ENCODE results near the gene KCNS1. TPM values are rescaled to one million over a fixed set of nuclear protein-coding genes. Genes with fewer than 3 reads are reported as not detected.

The KCNS1 gene
- total RNA-seq, 1 donor from 2014 or later: 0.53 TPM

GRCh38 chr20:45088247-45088646, 12.7 kb downstream of the KCNS1 start:
- FAIRE-seq (no peak), DNase-seq (ENCODE audit: low read depth) (peak; percentile 92)
- Histone ChIP-seq H3K36me3 (ENCODE audit: control insufficient read depth, insufficient read depth, low read length) (no peaks in the 10 kb centered on the region), H3K4me3 (ENCODE audit: low read depth, low read length) (no peak overlapping the region), H3K27me3 (ENCODE audit: control insufficient read depth, insufficient read depth, low read length) (no peaks in the 10 kb centered on the region)
- no peak for TF ChIP-seq CTCF (IDR thresholded peaks at IDR 0.05; ENCODE audit: insufficient read depth, low read length, severe bottlenecking)

- no peak for FAIRE-seq
- Histone ChIP-seq H3K27me3 (ENCODE audit: control insufficient read depth, insufficient read depth, low read length) (no peaks in the 10 kb centered on the region), H3K36me3 (ENCODE audit: control insufficient read depth, insufficient read depth, low read length) (no peaks in the 10 kb centered on the region), H3K4me3 (ENCODE audit: low read depth, low read length) (no peak overlapping the region)
- TF ChIP-seq CTCF (IDR thresholded peaks at IDR 0.05; ENCODE audit: insufficient read depth, low read length, severe bottlenecking): no peak
- no peak for DNase-seq (ENCODE audit: low read depth)
These were observed 13.1 kb downstream of the KCNS1 start for GRCh38 chr20:45087814-45088213.

GRCh38 chr20:45087097-45087790, 13.7 kb downstream of the KCNS1 start:
- DNase-seq (ENCODE audit: low read depth): no peak
- Histone ChIP-seq H3K36me3 (ENCODE audit: control insufficient read depth, insufficient read depth, low read length) (no peaks in the 10 kb centered on the region), H3K4me3 (ENCODE audit: low read depth, low read length) (no peak overlapping the region), H3K27me3 (ENCODE audit: control insufficient read depth, insufficient read depth, low read length) (no peaks in the 10 kb centered on the region)
- no peak for TF ChIP-seq CTCF (IDR thresholded peaks at IDR 0.05; ENCODE audit: insufficient read depth, low read length, severe bottlenecking)
- FAIRE-seq: no peak

GRCh38 chr20:45085867-45086266, 15.1 kb downstream of the KCNS1 start:
- no peak for TF ChIP-seq CTCF (IDR thresholded peaks at IDR 0.05; ENCODE audit: insufficient read depth, low read length, severe bottlenecking)
- Histone ChIP-seq H3K4me3 (ENCODE audit: low read depth, low read length) (no peak overlapping the region), H3K36me3 (ENCODE audit: control insufficient read depth, insufficient read depth, low read length) (no peaks in the 10 kb centered on the region), H3K27me3 (ENCODE audit: control insufficient read depth, insufficient read depth, low read length) (no peaks in the 10 kb centered on the region)
- FAIRE-seq (no peak), DNase-seq (ENCODE audit: low read depth) (no peak)

GRCh38 chr20:45085289-45085688, 15.6 kb downstream of the KCNS1 start:
- peaks cover under 1% of the 10 kb centered on the region for H3K36me3 ChIP-seq (ENCODE audit: control insufficient read depth, insufficient read depth, low read length)
- DNase-seq (ENCODE audit: low read depth) (no peak), FAIRE-seq (no peak)
- H3K27me3 ChIP-seq (ENCODE audit: control insufficient read depth, insufficient read depth, low read length): no peaks in the 10 kb centered on the region
- H3K4me3 ChIP-seq (ENCODE audit: low read depth, low read length): no peak overlapping the region
- TF ChIP-seq CTCF (IDR thresholded peaks at IDR 0.05; ENCODE audit: insufficient read depth, low read length, severe bottlenecking): no peak

- FAIRE-seq (no peak), DNase-seq (ENCODE audit: low read depth) (no peak)
- Histone ChIP-seq H3K36me3 (ENCODE audit: control insufficient read depth, insufficient read depth, low read length) (peaks cover 1% of the 10 kb centered on the region), H3K27me3 (ENCODE audit: control insufficient read depth, insufficient read depth, low read length) (no peaks in the 10 kb centered on the region), H3K4me3 (ENCODE audit: low read depth, low read length) (no peak overlapping the region)
- no peak for TF ChIP-seq CTCF (IDR thresholded peaks at IDR 0.05; ENCODE audit: insufficient read depth, low read length, severe bottlenecking)
These were observed 17.8 kb downstream of the KCNS1 start for GRCh38 chr20:45083127-45083526.
